ENCODE data around the gene BCL7A. TPM values are rescaled to one million over a fixed set of nuclear protein-coding genes. Genes with fewer than 3 reads are reported as not detected.

The BCL7A gene
- total and polyA plus RNA-seq, 2 experiments from 2014 or later: 12.7 to 14.9 TPM

DNA sequence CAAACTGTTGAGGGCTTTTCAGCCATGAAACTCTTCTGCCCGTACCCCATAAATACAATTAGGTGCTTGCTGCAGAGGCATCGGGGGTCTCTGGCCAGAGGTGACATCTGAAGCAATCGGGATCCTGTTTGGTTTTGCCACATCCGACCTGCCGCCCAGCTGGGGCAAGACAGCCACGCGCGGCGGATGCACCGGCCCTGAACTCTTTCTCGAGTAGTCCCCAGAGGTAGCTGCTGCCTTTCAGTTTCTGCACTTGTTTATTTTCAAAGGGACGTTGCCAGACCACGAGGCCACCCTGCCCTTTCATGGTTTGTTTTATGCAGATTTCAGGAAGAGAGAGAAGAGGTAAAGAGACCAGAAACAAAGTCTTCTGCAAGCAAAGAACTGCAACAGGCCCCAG, 46.3 kb downstream of the BCL7A start:
- Mint-ChIP-seq H3K27me3 (ENCODE audit: insufficient read depth, low read depth, poor library complexity) (peaks cover 4% of the 10 kb centered on the region), H3K27ac (no peak overlapping the region), H3K36me3 (ENCODE audit: low read depth) (peaks cover 15% of the 10 kb centered on the region), H3K9me3 (peaks cover 4% of the 10 kb centered on the region; the same call in 1 of the 3 replicates), H3K4me1 (peaks cover 27% of the 10 kb centered on the region), H3K4me3 (no peak overlapping the region)
- H3K4me2 ChIP-seq: no peak overlapping the region
- no peak overlapping the region for H2AFZ ChIP-seq
- no peak for ATAC-seq
- 0 out of 2 replicates have a peak, but pooled peaks cover 7% of the 10 kb centered on the region for H3K79me2 ChIP-seq (replicated peaks; ENCODE audit: insufficient read depth)
- H3K4me1 ChIP-seq (ENCODE audit: insufficient read depth): peaks cover 9% of the 10 kb centered on the region; the same call in 1 of the 2 replicates
- no peaks in the 10 kb centered on the region for H3K36me3 ChIP-seq (ENCODE audit: insufficient read depth)
- no peak for DNase-seq (ENCODE audit: low spot score)
- TF ChIP-seq, protein P1, sequence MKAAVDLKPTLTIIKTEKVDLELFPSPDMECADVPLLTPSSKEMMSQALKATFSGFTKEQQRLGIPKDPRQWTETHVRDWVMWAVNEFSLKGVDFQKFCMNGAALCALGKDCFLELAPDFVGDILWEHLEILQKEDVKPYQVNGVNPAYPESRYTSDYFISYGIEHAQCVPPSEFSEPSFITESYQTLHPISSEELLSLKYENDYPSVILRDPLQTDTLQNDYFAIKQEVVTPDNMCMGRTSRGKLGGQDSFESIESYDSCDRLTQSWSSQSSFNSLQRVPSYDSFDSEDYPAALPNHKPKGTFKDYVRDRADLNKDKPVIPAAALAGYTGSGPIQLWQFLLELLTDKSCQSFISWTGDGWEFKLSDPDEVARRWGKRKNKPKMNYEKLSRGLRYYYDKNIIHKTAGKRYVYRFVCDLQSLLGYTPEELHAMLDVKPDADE (IDR thresholded peaks at IDR 0.05): no peak
- no peak for TF ChIP-seq ZNF331 (CRISPR knock-in tag; IDR thresholded peaks at IDR 0.05; ENCODE audit: low read depth)
- TF ChIP-seq, protein P2, sequence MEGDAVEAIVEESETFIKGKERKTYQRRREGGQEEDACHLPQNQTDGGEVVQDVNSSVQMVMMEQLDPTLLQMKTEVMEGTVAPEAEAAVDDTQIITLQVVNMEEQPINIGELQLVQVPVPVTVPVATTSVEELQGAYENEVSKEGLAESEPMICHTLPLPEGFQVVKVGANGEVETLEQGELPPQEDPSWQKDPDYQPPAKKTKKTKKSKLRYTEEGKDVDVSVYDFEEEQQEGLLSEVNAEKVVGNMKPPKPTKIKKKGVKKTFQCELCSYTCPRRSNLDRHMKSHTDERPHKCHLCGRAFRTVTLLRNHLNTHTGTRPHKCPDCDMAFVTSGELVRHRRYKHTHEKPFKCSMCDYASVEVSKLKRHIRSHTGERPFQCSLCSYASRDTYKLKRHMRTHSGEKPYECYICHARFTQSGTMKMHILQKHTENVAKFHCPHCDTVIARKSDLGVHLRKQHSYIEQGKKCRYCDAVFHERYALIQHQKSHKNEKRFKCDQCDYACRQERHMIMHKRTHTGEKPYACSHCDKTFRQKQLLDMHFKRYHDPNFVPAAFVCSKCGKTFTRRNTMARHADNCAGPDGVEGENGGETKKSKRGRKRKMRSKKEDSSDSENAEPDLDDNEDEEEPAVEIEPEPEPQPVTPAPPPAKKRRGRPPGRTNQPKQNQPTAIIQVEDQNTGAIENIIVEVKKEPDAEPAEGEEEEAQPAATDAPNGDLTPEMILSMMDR (conservative IDR thresholded peaks at IDR 0.05; ENCODE audit: low read depth in 2 of 2): no peak
- no peak for TF ChIP-seq EZH2phosphoT487 (IDR thresholded peaks at IDR 0.05; ENCODE audit: unreplicated experiment)
- TF ChIP-seq, protein P3, sequence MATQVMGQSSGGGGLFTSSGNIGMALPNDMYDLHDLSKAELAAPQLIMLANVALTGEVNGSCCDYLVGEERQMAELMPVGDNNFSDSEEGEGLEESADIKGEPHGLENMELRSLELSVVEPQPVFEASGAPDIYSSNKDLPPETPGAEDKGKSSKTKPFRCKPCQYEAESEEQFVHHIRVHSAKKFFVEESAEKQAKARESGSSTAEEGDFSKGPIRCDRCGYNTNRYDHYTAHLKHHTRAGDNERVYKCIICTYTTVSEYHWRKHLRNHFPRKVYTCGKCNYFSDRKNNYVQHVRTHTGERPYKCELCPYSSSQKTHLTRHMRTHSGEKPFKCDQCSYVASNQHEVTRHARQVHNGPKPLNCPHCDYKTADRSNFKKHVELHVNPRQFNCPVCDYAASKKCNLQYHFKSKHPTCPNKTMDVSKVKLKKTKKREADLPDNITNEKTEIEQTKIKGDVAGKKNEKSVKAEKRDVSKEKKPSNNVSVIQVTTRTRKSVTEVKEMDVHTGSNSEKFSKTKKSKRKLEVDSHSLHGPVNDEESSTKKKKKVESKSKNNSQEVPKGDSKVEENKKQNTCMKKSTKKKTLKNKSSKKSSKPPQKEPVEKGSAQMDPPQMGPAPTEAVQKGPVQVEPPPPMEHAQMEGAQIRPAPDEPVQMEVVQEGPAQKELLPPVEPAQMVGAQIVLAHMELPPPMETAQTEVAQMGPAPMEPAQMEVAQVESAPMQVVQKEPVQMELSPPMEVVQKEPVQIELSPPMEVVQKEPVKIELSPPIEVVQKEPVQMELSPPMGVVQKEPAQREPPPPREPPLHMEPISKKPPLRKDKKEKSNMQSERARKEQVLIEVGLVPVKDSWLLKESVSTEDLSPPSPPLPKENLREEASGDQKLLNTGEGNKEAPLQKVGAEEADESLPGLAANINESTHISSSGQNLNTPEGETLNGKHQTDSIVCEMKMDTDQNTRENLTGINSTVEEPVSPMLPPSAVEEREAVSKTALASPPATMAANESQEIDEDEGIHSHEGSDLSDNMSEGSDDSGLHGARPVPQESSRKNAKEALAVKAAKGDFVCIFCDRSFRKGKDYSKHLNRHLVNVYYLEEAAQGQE (IDR thresholded peaks at IDR 0.05; ENCODE audit: unreplicated experiment): no peak
- no peak for TF ChIP-seq JUNB (IDR thresholded peaks at IDR 0.05; ENCODE audit: unreplicated experiment)
- TF ChIP-seq, protein P4, sequence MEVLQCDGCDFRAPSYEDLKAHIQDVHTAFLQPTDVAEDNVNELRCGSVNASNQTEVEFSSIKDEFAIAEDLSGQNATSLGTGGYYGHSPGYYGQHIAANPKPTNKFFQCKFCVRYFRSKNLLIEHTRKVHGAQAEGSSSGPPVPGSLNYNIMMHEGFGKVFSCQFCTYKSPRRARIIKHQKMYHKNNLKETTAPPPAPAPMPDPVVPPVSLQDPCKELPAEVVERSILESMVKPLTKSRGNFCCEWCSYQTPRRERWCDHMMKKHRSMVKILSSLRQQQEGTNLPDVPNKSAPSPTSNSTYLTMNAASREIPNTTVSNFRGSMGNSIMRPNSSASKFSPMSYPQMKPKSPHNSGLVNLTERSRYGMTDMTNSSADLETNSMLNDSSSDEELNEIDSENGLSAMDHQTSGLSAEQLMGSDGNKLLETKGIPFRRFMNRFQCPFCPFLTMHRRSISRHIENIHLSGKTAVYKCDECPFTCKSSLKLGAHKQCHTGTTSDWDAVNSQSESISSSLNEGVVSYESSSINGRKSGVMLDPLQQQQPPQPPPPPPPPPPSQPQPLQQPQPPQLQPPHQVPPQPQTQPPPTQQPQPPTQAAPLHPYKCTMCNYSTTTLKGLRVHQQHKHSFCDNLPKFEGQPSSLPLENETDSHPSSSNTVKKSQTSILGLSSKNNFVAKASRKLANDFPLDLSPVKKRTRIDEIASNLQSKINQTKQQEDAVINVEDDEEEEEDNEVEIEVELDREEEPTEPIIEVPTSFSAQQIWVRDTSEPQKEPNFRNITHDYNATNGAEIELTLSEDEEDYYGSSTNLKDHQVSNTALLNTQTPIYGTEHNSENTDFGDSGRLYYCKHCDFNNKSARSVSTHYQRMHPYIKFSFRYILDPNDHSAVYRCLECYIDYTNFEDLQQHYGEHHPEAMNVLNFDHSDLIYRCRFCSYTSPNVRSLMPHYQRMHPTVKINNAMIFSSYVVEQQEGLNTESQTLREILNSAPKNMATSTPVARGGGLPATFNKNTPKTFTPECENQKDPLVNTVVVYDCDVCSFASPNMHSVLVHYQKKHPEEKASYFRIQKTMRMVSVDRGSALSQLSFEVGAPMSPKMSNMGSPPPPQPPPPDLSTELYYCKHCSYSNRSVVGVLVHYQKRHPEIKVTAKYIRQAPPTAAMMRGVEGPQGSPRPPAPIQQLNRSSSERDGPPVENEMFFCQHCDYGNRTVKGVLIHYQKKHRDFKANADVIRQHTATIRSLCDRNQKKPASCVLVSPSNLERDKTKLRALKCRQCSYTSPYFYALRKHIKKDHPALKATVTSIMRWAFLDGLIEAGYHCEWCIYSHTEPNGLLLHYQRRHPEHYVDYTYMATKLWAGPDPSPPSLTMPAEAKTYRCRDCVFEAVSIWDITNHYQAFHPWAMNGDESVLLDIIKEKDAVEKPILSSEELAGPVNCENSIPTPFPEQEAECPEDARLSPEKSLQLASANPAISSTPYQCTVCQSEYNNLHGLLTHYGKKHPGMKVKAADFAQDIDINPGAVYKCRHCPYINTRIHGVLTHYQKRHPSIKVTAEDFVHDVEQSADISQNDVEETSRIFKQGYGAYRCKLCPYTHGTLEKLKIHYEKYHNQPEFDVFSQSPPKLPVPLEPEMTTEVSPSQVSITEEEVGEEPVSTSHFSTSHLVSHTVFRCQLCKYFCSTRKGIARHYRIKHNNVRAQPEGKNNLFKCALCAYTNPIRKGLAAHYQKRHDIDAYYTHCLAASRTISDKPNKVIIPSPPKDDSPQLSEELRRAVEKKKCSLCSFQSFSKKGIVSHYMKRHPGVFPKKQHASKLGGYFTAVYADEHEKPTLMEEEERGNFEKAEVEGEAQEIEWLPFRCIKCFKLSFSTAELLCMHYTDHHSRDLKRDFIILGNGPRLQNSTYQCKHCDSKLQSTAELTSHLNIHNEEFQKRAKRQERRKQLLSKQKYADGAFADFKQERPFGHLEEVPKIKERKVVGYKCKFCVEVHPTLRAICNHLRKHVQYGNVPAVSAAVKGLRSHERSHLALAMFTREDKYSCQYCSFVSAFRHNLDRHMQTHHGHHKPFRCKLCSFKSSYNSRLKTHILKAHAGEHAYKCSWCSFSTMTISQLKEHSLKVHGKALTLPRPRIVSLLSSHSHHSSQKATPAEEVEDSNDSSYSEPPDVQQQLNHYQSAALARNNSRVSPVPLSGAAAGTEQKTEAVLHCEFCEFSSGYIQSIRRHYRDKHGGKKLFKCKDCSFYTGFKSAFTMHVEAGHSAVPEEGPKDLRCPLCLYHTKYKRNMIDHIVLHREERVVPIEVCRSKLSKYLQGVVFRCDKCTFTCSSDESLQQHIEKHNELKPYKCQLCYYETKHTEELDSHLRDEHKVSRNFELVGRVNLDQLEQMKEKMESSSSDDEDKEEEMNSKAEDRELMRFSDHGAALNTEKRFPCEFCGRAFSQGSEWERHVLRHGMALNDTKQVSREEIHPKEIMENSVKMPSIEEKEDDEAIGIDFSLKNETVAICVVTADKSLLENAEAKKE (CRISPR knock-in tag; IDR thresholded peaks at IDR 0.05): no peak
- TF ChIP-seq EZH2 (IDR thresholded peaks at IDR 0.05; ENCODE audit: low read depth, unreplicated experiment): no peak
- no peak for TF ChIP-seq STAT1 (IDR thresholded peaks at IDR 0.05; ENCODE audit: unreplicated experiment)
- no peak for TF ChIP-seq CREB1 (CRISPR knock-in tag; IDR thresholded peaks at IDR 0.05; ENCODE audit: low read depth)
- no peak for TF ChIP-seq POLR2AphosphoS5 (IDR thresholded peaks at IDR 0.05; ENCODE audit: low read depth)
- no peak for TF ChIP-seq NANOG (IDR thresholded peaks at IDR 0.05; ENCODE audit: borderline replicate concordance)
- no peak for TF ChIP-seq ZNF114 (CRISPR knock-in tag; IDR thresholded peaks at IDR 0.05)
- H4K20me1 ChIP-seq (replicated peaks; ENCODE audit: insufficient read depth): no peaks in the 10 kb centered on the region
- H3K9me2 ChIP-seq (ENCODE audit: insufficient read depth): no peaks in the 10 kb centered on the region
- H3K27me3 ChIP-seq (ENCODE audit: insufficient read depth): no peaks in the 10 kb centered on the region
- H3F3A ChIP-seq (replicated peaks; ENCODE audit: low read depth): no peaks in the 10 kb centered on the region
- H3K27ac ChIP-seq (ENCODE audit: low read depth): 0 out of 2 replicates have a peak overlapping the region, but pooled peaks have one; percentile 9
- H3K4me3 ChIP-seq: no peak overlapping the region
